CD4-positive, alpha-beta T cell (primary cell): ENCODE measurements around the gene TAF6. TPM values are rescaled to one million over a fixed set of nuclear protein-coding genes. Genes with fewer than 3 reads are reported as not detected.

Source experiments
- ATAC-seq: fragments of 200-7000 bp; cut with Tn5 transposase; one replicate; pipeline ENCODE4 v1.10.0; 2022; ENCODE audit warnings: mild to moderate bottlenecking; ENCODE audit not compliant: poor library complexity
- CTCF ChIA-PET: fragments of 350-600 bp; sonication (Branson Sonifier 250); formaldehyde crosslinking; loops from one replicate; lab custom pipeline; 2021; ENCODE audit warnings: antibody characterized with exemption, inconsistent platforms; lab: Charles Lee
- POLR2A ChIA-PET: fragments of 350-600 bp; sonication (Branson Sonifier 250); formaldehyde crosslinking; loops from one replicate; lab custom pipeline; 2021; ENCODE audit warnings: antibody characterized with exemption, inconsistent platforms; lab: Charles Lee
- DNase-seq, 14 experiments: peaks; one replicate each; pipeline ENCODE4 v3.0.0-alpha.2; 2013 to 2020; ENCODE audit warnings: mixed read lengths in 2 of 14
- H3K27ac ChIP-seq, 2 donors: one replicate each; pipeline versions ENCODE4 v1.5.1 to v1.7.0; 2013; ENCODE audit warnings: low read length in 2 of 2, low read depth in 1 of 2, mild to moderate bottlenecking in 1 of 2
- H3K27me3 ChIP-seq, 2 experiments: 1 replicate in 1 of 2; 2 replicates in 1 of 2; pipeline versions ENCODE4 v1.6.1 to v1.7.0; 2013; ENCODE audit warnings: low read length in 2 of 2, control low read depth in 1 of 2, mild to moderate bottlenecking in 1 of 2, moderate library complexity in 1 of 2; ENCODE audit not compliant: insufficient read depth in 2 of 2, control insufficient read depth in 1 of 2
- H3K36me3 ChIP-seq: one replicate; pipeline ENCODE4 v1.6.1; 2013; ENCODE audit warnings: low read length, control low read depth; ENCODE audit not compliant: insufficient read depth
- H3K4me1 ChIP-seq: one replicate; pipeline ENCODE4 v1.6.1; 2013; ENCODE audit warnings: low read length, control low read depth; ENCODE audit not compliant: insufficient read depth
- H3K4me3 ChIP-seq: one replicate; pipeline ENCODE4 v1.5.1; 2013; ENCODE audit warnings: mild to moderate bottlenecking, low read length, moderate library complexity
- H3K9me3 ChIP-seq, 2 experiments: 1 replicate in 1 of 2; 2 replicates in 1 of 2; pipeline versions ENCODE4 v1.6.1 to v1.7.0; 2013; ENCODE audit warnings: low read length in 2 of 2, mild to moderate bottlenecking in 2 of 2, control low read depth in 1 of 2, moderate library complexity in 1 of 2; ENCODE audit not compliant: control insufficient read depth in 1 of 2, insufficient read depth in 1 of 2
- H3K27ac Mint-ChIP-seq: one replicate; pipeline ENCODE4 v1.8.0; 2020; ENCODE audit warnings: mixed read lengths
- H3K27me3 Mint-ChIP-seq: one replicate; pipeline ENCODE4 v1.8.0; 2021; ENCODE audit warnings: mixed read lengths
- H3K36me3 Mint-ChIP-seq: one replicate; pipeline ENCODE4 v1.8.0; 2021; ENCODE audit warnings: low read depth, mixed read lengths
- H3K4me1 Mint-ChIP-seq: one replicate; pipeline ENCODE4 v1.8.0; 2021; ENCODE audit warnings: low read depth, mixed read lengths
- H3K4me3 Mint-ChIP-seq: one replicate; pipeline ENCODE4 v1.8.0; 2020; ENCODE audit warnings: mild to moderate bottlenecking, mixed read lengths
- H3K9me3 Mint-ChIP-seq: one replicate; pipeline ENCODE4 v1.8.0; 2020; ENCODE audit warnings: mixed read lengths
- intact Hi-C, 2 experiments: fragments of 100-400 bp; cut with DNase I in 1 of 2; cut with micrococcal nuclease in 1 of 2; formaldehyde crosslinking; loops; one replicate each; pipeline versions ENCODE4 v1.15.1 to v1.9.0; 2023 to 2025; cut with DNase I, micrococcal nuclease
- total RNA-seq, 174 experiments: library from RNA in 2 of 174; stranded (reverse) in 2 of 174; gene quantifications; one replicate each; pipeline ENCODE4 v1.2.3 and lab custom pipeline; 2021 to 2026
- TF ChIP-seq, protein P1 (sequence below): fragments of 200-600 bp; IDR thresholded peaks from one replicate; pipeline ENCODE4 v1.8.0; 2022; ENCODE audit warnings: antibody characterized with exemption, mild to moderate bottlenecking

Gene TAF6
- total RNA-seq, 2 experiments from 2014 or later: 34.8 to 37.4 TPM

GRCh38 chr7:100159099-100159623 is 40.0 kb upstream of the TAF6 start:
- H3K9me3 Mint-ChIP-seq: no peaks in the 10 kb centered on the region
- DNase-seq: peak in 1 of 14 experiments; percentile 34
- H3K36me3 Mint-ChIP-seq: peaks cover 27% of the 10 kb centered on the region
- peaks cover 64% of the 10 kb centered on the region for H3K4me1 ChIP-seq
- CTCF ChIA-PET: interaction anchor here (1.0 kb wide), 1 partner anchor 9 kb away, joined by 3 read pairs; the partner anchor contains the start of gene GAL3ST4
- TF ChIP-seq, protein P1, sequence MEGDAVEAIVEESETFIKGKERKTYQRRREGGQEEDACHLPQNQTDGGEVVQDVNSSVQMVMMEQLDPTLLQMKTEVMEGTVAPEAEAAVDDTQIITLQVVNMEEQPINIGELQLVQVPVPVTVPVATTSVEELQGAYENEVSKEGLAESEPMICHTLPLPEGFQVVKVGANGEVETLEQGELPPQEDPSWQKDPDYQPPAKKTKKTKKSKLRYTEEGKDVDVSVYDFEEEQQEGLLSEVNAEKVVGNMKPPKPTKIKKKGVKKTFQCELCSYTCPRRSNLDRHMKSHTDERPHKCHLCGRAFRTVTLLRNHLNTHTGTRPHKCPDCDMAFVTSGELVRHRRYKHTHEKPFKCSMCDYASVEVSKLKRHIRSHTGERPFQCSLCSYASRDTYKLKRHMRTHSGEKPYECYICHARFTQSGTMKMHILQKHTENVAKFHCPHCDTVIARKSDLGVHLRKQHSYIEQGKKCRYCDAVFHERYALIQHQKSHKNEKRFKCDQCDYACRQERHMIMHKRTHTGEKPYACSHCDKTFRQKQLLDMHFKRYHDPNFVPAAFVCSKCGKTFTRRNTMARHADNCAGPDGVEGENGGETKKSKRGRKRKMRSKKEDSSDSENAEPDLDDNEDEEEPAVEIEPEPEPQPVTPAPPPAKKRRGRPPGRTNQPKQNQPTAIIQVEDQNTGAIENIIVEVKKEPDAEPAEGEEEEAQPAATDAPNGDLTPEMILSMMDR: no peak
- peaks cover 31% of the 10 kb centered on the region for H3K36me3 ChIP-seq
- no peaks in the 10 kb centered on the region for H3K27me3 ChIP-seq
- H3K27me3 Mint-ChIP-seq: no peaks in the 10 kb centered on the region
- H3K4me3 Mint-ChIP-seq: peak overlapping the region; percentile 93
- peaks cover 59% of the 10 kb centered on the region for H3K4me1 Mint-ChIP-seq
- no peaks in the 10 kb centered on the region for H3K9me3 ChIP-seq
- POLR2A ChIA-PET: interaction anchor here (0.7 to 3.1 kb wide), 7 partner anchors 8 to 63 kb away, joined by 3 to 27 read pairs (median 5); partner anchors contain the start of genes GAL3ST4, GPC2, LAMTOR4 and STAG3
- intact Hi-C loops: loop anchor here in 1 of 2 experiments (2.0 to 5.0 kb wide), 2 partner anchors 18 to 113 kb away; partner anchors contain the start of genes GPC2 and STAG3
- H3K27ac Mint-ChIP-seq: peak overlapping the region; percentile 76
- no peak for ATAC-seq
- peak overlapping the region; percentile 48 to 87 for H3K27ac ChIP-seq
- peak overlapping the region; percentile 71 for H3K4me3 ChIP-seq

DNA sequence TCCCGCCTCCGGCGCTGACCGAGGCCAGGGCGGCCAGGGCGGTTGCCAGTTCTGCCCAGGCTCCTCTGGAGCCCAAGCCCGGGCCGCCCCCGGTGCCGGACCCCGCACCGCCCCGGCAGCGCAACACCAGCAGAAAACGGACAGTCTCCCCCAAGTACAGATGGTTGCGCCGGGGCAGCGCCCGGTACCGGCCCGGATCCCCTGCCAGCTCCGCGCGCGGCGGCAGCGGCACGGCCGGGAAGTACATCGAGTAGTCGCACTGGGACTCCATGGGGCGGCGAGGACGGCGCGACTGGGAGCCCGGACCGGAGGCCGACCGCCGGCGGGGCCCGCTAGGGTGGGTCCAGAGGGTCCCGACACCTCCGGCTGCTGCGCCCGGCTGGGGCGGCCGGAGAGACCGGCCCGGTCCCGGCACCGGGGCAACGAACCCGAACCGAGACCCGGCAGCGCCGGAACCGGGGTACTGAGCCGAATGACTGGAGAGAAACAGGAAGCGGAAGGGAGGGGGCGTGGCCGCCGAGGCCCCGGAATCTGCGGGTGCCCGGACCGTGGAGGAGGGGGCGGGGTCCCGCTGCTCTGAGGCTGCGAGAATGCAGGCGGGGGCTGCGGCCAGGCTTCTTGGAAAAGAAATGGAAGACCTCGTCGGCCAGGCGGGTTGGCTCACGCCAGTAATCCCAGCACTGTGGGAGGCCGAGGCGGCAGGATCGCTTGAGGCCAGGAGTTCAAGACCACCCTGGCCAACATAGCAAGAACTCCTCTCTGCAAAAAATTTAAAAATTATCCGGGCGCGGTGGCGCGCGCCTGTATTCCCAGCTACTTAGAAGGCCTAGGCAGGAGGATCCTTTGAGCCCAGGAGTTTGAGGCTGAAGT is 39.3 kb upstream of the TAF6 start, which contains the start of gene TRAPPC14:
TSS of gene TRAPPC14 (minus strand) at position 495 of the 870 bp plus-strand sequence. CDS start at position 271, 224 bp downstream.
- H3K27ac ChIP-seq: peak within 1 kb of the TSS; percentile 48 to 87
- ChIA-PET CTCF (interaction anchor here (1.0 to 1.1 kb wide), 3 partner anchors 10 to 25 kb away, joined by 3 read pairs; partner anchors contain the start of genes GAL3ST4 and LAMTOR4), POLR2A (interaction anchor here (0.7 to 3.1 kb wide), 10 partner anchors 9 to 64 kb away, joined by 3 to 27 read pairs (median 4); partner anchors contain the start of genes GAL3ST4, GPC2, LAMTOR4 and STAG3)
- TF ChIP-seq, protein P1: no peak
- peaks cover 34% of the 10 kb centered on the region for H3K36me3 Mint-ChIP-seq
- H3K27me3 ChIP-seq: no peaks in the 10 kb centered on the region
- peaks cover 38% of the 10 kb centered on the region for H3K36me3 ChIP-seq
- no peaks in the 10 kb centered on the region for H3K9me3 Mint-ChIP-seq
- H3K4me3 ChIP-seq: peak within 1 kb of the TSS; percentile 71
- peaks cover 61% of the 10 kb centered on the region for H3K4me1 ChIP-seq
- peak within 1 kb of the TSS; percentile 76 for H3K27ac Mint-ChIP-seq
- no peaks in the 10 kb centered on the region for H3K9me3 ChIP-seq
- H3K4me1 Mint-ChIP-seq: peaks cover 59% of the 10 kb centered on the region
- H3K27me3 Mint-ChIP-seq: no peaks in the 10 kb centered on the region
- peak; percentile 84 for ATAC-seq
- H3K4me3 Mint-ChIP-seq: peak within 1 kb of the TSS; percentile 93
- peak; percentile 79 to 98 (median 90) for DNase-seq
- intact Hi-C loops: loop anchor here (1.0 to 5.0 kb wide), 3 partner anchors 10 to 114 kb away; partner anchors contain the start of genes GPC2 (in 1 of the 2), LAMTOR4 (in 1 of the 2) and STAG3 (in 1 of the 2)
